ENCODE data around the gene AFF4. TPM values are rescaled to one million over a fixed set of nuclear protein-coding genes. Genes with fewer than 3 reads are reported as not detected.
A peak's percentile ranks its signal among the peaks of the same experiment; 100 is the strongest.

Gene AFF4
- total RNA-seq, 4 donors from 2014 or later = 36.7 to 153 (median 67.5) TPM

DNA sequence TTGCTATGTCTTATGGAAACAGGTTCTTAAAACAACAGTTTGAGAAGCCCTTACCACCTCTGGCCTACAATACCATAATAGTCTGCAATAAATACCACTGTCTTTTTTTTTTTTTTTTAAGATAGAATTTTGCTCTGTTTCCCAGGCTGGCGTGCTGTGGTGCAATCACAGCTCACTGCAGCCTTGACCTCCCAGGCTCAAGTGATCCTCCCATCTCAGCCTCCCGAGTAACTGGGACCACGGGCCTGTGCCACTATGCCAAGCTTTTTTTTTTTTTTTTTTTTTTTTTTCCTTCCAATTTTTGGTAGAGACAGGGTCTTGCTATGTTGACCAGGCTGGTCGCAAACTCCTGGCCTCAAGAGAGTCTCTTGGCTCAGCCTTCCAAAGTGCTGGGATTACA lies 37.0 kb downstream of the AFF4 start:
- intact Hi-C loops (cut with DNase I; ENCODE audit: low total_unique reads) (no loop called here), in situ Hi-C loops (cut with MboI; ENCODE audit: low sequenced_read_pairs in 4 of 4) (no loop called here)
- TF ChIP-seq, protein P1, sequence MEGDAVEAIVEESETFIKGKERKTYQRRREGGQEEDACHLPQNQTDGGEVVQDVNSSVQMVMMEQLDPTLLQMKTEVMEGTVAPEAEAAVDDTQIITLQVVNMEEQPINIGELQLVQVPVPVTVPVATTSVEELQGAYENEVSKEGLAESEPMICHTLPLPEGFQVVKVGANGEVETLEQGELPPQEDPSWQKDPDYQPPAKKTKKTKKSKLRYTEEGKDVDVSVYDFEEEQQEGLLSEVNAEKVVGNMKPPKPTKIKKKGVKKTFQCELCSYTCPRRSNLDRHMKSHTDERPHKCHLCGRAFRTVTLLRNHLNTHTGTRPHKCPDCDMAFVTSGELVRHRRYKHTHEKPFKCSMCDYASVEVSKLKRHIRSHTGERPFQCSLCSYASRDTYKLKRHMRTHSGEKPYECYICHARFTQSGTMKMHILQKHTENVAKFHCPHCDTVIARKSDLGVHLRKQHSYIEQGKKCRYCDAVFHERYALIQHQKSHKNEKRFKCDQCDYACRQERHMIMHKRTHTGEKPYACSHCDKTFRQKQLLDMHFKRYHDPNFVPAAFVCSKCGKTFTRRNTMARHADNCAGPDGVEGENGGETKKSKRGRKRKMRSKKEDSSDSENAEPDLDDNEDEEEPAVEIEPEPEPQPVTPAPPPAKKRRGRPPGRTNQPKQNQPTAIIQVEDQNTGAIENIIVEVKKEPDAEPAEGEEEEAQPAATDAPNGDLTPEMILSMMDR (IDR thresholded peaks at IDR 0.05 in 4 of 5, conservative IDR thresholded peaks at IDR 0.05 in 1 of 5) = no peak
- no peak for TF ChIP-seq POLR2A (IDR thresholded peaks at IDR 0.05)
- Histone ChIP-seq H3K9me3 (no peaks in the 10 kb centered on the region), H3K4me1 (peaks cover 3 to 5% of the 10 kb centered on the region in 2 donors), H3K36me3 (peaks cover 0 to 48% of the 10 kb centered on the region in 2 donors), H3K27ac (no peak overlapping the region), H3K4me3 (no peak overlapping the region), H3K27me3 (no peaks in the 10 kb centered on the region)
- DNase-seq = no peak
- no peak for ATAC-seq

DNA sequence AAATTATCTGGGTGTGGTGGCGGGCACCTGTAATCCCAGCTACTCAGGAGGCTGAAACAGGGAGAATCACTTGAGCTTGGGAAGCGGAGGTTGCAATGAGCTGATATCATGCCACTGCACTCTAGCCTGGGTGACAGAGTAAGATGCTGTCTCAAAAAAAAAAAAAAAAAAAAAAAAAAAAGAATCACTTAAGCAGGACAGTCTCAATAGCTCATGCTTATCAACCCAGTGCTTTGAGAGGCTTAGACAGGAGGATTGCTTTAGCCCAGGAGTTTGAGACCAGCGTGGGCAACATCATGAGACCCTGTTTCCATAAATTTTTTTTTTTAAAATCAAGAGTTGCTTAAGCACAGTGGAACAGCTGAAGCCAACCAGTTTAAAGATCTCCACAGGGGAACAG lies 47.3 kb downstream of the AFF4 start:
- peaks cover 0 to 18% of the 10 kb centered on the region in 2 donors for H3K36me3 ChIP-seq

DNA sequence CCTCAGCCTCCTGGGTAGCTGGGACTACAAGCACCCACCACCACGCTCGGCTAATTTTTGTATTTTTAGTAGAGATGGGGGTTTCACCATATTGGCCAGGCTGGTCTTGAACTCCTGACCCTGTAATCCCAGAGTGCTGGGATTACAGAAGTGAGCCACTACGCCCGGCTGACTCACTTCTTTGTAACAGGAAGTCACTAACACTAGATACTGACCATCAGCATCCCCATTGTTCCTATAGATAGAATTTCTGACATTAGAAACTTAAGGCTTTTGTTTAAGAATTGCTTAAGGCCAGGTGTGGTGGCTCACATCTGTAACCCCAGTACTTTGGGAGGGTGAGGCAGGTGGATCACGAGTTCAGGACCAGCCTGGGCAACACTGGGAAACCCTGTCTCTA lies 47.8 kb downstream of the AFF4 start:
- in situ Hi-C loops (cut with MboI; ENCODE audit: low sequenced_read_pairs in 4 of 4) (no loop called here), intact Hi-C loops (cut with DNase I; ENCODE audit: low total_unique reads) (no loop called here)
- H3K27me3 ChIP-seq = no peaks in the 10 kb centered on the region
- no peaks in the 10 kb centered on the region for H3K4me1 ChIP-seq
- H3K27ac ChIP-seq = no peak overlapping the region
- no peaks in the 10 kb centered on the region for H3K9me3 ChIP-seq
- no peak overlapping the region for H3K4me3 ChIP-seq
- DNase-seq (no peak), ATAC-seq (no peak)
- TF ChIP-seq, protein P1 (IDR thresholded peaks at IDR 0.05 in 4 of 5, conservative IDR thresholded peaks at IDR 0.05 in 1 of 5) = no peak
- no peak for TF ChIP-seq POLR2A (IDR thresholded peaks at IDR 0.05)
- H3K36me3 ChIP-seq = peaks cover 0 to 18% of the 10 kb centered on the region in 2 donors

More for the DNA sequence above, 47.3 kb downstream of the AFF4 start:
- no peaks in the 10 kb centered on the region for H3K27me3 ChIP-seq
- no peak overlapping the region for H3K27ac ChIP-seq
- H3K9me3 ChIP-seq = no peaks in the 10 kb centered on the region
- TF ChIP-seq, protein P1 (IDR thresholded peaks at IDR 0.05 in 4 of 5, conservative IDR thresholded peaks at IDR 0.05 in 1 of 5) = no peak
- no peak for TF ChIP-seq POLR2A (IDR thresholded peaks at IDR 0.05)
- no peak for ATAC-seq
- no peak for DNase-seq
- intact Hi-C loops (cut with DNase I; ENCODE audit: low total_unique reads) = no loop called here
- H3K4me1 ChIP-seq = no peaks in the 10 kb centered on the region
- H3K4me3 ChIP-seq = no peak overlapping the region
- in situ Hi-C loops (cut with MboI; ENCODE audit: low sequenced_read_pairs in 4 of 4) = no loop called here

- DNase-seq (no peak), ATAC-seq (no peak)
- H3K27me3 ChIP-seq = no peaks in the 10 kb centered on the region
- intact Hi-C loops (cut with DNase I; ENCODE audit: low total_unique reads) (loop anchor here (5.0 kb wide), 1 partner anchor 53 kb away; the partner anchor contains the start of gene AFF4), in situ Hi-C loops (cut with MboI; ENCODE audit: low sequenced_read_pairs in 4 of 4) (no loop called here)
- TF ChIP-seq, protein P1 (IDR thresholded peaks at IDR 0.05 in 4 of 5, conservative IDR thresholded peaks at IDR 0.05 in 1 of 5) = no peak
- no peak for TF ChIP-seq POLR2A (IDR thresholded peaks at IDR 0.05)
- no peak overlapping the region for H3K4me3 ChIP-seq
- H3K9me3 ChIP-seq = no peaks in the 10 kb centered on the region
- peaks cover 14 to 27% of the 10 kb centered on the region in 2 donors for H3K4me1 ChIP-seq
- H3K36me3 ChIP-seq = peaks cover 0 to 18% of the 10 kb centered on the region in 2 donors
- H3K27ac ChIP-seq = no peak overlapping the region
These were observed 53.7 kb downstream of the AFF4 start for GRCh38 chr5:132909702-132910101.

- DNase-seq = no peak
- peaks cover 0 to 25% of the 10 kb centered on the region in 2 donors for H3K36me3 ChIP-seq
- peak overlapping the region; percentile 7 to 58 (median 56) for H3K27ac ChIP-seq
- H3K27me3 ChIP-seq = no peaks in the 10 kb centered on the region
- in situ Hi-C loops (cut with MboI; ENCODE audit: low sequenced_read_pairs in 4 of 4) (no loop called here), intact Hi-C loops (cut with DNase I; ENCODE audit: low total_unique reads) (loop anchor here (5.0 kb wide), 1 partner anchor 55 kb away; the partner anchor contains the start of gene AFF4)
- ATAC-seq = no peak
- TF ChIP-seq, protein P1 (IDR thresholded peaks at IDR 0.05 in 4 of 5, conservative IDR thresholded peaks at IDR 0.05 in 1 of 5) = no peak
- TF ChIP-seq POLR2A (IDR thresholded peaks at IDR 0.05) = no peak
- no peak overlapping the region for H3K4me3 ChIP-seq
- peaks cover 14 to 27% of the 10 kb centered on the region in 2 donors for H3K4me1 ChIP-seq
- H3K9me3 ChIP-seq = no peaks in the 10 kb centered on the region
These were observed 56.3 kb downstream of the AFF4 start for GRCh38 chr5:132907161-132907560.
